HG03196 (cell line): Measurements from ENCODE around the gene SPIB.
"Not testable (repeated sequence)": the region's sequence is repeated elsewhere in the genome, so short reads cannot be mapped to it uniquely, and the experiment has no call there.

Experiments used
- ATAC-seq: cut with Tn5 transposase; IDR thresholded peaks from one replicate; pipeline ENCODE4 v1.9.1; 2021; ENCODE audit not compliant: unreplicated experiment

Gene SPIB

DNA sequence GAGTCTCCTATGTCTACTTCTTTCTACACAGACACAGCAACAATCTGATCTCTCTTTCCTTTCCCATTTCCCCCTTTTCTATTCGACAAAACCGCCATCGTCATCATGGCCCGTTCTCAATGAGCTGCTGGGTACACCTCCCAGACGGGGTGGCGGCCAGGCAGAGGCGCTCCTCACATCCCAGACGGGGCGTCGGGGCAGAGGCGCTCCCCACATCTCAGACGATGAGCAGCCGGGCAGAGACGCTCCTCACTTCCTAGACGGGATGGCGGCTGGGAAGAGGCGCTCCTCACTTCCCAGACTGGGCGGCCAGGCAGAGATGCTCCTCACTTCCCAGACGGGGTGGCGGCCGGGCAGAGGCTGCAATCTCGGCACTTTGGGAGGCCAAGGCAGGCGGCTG, 27.8 kb upstream of the SPIB start:
- not testable (repeated sequence) for ATAC-seq

- ATAC-seq = no peak
These were observed 26.0 kb upstream of the SPIB start for GRCh38 chr19:50392759-50393158.

DNA sequence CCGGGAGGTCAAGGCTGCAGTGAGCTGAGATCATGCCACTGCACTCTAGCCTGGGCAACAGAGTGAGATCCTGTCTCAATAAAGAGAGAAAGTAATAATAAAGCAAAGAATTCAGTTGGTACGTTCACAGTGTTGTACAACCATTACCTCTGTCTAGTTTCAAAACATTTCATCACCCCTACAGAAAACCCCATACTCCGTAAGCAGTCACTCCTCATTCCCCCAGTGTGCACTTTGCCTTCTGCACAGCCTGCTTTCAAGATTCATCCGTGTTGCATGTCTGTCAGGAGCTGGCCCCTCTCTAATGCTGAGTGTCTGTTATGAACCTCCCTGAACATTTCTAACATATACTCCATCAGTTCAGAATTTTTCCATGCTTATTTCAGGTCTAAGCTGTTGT, 25.1 kb upstream of the SPIB start:
- no peak for ATAC-seq

- no peak for ATAC-seq
These were observed 24.7 kb upstream of the SPIB start for GRCh38 chr19:50394017-50394416.

- no peak for ATAC-seq
These were observed 19.9 kb upstream of the SPIB start for GRCh38 chr19:50398675-50399367.

DNA sequence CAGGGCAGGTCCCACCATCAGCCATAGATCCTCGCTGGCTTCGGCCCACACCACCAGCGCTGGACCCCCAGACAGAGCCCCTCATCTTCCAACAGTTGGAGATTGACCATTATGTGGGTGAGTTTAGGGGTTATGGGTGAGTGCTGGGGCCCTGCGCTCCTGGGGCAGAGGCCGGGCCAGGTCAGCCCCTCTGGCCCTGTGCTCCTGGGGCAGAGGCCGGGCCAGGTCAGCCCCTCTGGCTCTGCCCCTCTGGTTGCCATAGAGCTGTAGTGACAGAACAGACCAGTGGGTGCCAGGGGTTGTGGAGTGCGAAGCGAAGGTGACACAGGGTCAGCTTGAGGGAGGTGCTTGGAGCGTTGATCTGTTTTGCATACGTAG, 19.4 kb upstream of the SPIB start:
- ATAC-seq = no peak

DNA sequence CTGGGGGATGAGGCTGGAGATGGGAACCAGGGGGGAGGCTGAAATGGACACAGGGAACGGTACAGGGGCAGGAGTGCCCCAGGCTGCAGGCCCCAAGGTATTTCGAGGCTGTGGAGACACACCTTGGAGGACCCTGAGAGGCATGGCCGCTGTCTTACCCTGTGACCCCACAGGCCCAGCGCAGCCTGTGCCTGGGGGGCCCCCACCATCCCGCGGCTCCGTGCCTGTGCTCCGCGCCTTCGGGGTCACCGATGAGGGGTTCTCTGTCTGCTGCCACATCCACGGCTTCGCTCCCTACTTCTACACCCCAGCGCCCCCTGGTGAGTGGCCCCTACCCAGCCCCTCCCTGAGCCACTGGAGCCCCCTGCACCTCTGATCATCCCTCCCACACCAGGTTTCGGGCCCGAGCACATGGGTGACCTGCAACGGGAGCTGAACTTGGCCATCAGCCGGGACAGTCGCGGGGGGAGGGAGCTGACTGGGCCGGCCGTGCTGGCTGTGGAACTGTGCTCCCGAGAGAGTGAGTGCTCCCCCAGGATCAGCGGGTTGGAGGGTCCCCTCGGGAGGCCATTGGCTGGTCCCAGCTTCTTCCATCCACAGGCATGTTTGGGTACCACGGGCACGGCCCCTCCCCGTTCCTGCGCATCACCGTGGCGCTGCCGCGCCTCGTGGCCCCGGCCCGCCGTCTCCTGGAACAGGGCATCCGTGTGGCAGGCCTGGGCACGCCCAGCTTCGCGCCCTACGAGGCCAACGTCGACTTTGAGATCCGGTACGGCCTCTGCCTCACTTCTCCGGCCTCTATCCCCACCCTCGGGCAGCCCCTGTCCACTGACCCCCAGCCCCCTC, 16.9 kb upstream of the SPIB start:
- ATAC-seq = no peak

DNA sequence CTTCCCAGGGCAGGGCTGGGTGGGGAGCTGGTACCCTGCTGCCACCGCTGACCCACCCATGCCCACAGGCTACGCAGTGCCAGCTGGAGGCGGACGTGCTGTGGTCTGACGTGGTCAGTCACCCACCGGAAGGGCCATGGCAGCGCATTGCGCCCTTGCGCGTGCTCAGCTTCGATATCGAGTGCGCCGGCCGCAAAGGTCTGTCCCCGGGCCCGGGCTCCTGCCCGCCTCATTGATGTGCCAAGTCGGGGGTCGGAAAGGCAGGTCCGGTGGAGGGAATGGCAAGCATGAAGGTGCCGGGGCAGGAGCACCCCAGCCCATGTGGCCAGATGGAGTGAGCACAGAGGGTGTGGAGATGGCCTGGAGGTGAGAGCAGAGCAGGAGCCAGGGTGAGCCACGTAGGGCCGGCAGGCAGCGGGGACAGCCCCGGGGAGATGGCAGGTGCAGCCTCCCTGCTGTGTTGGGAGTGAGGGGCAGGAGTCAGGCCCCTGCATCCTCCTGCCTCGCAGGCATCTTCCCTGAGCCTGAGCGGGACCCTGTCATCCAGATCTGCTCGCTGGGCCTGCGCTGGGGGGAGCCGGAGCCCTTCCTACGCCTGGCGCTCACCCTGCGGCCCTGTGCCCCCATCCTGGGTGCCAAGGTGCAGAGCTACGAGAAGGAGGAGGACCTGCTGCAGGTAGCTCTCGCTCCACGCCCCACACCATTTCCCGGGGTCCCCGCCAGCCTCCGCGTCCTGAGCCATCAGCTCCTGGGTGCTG, 16.0 kb upstream of the SPIB start:
- no peak for ATAC-seq

DNA sequence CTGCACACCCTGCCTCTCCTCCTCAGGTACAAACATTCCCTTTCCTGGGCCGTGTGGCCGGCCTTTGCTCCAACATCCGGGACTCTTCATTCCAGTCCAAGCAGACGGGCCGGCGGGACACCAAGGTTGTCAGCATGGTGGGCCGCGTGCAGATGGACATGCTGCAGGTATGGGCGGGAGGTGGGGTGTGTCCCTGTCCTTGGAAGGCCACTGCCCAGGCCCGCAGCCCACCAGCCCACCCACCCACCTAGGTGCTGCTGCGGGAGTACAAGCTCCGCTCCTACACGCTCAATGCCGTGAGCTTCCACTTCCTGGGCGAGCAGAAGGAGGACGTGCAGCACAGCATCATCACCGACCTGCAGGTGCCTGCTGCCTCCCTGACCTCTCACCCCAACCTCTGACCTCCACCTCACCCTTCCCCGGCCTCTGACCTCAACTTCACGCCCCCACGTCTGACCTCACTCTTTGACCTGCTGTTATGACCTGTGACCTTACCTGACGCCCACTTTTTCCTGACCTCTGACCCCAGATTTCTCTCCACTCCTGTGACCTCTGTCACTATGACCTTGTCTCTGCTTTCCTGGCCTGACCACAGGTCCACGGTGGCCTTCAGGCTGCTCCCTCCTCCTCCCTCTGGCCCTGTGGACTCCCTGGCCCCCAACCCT, 12.4 kb upstream of the SPIB start:
- no peak for ATAC-seq

GRCh38 chr19:50406829-50407228, 11.9 kb upstream of the SPIB start:
- ATAC-seq = no peak

DNA sequence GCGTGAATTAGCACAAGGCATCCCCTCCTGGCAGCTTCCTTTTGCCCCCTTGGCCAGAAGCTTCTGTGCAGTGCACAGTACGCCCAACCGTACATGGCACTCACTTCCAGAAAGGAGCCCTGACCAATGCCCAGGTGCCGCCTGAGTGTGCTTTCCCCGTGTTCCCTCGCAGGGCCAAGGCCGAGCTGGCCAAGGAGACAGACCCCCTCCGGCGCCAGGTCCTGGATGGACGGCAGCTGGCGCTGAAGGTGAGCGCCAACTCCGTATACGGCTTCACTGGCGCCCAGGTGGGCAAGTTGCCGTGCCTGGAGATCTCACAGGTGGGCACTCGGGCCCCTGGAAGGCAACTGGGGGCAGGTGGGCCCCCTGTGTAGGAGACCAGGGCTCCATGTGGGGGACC, 9.4 kb upstream of the SPIB start:
- ATAC-seq = no peak

DNA sequence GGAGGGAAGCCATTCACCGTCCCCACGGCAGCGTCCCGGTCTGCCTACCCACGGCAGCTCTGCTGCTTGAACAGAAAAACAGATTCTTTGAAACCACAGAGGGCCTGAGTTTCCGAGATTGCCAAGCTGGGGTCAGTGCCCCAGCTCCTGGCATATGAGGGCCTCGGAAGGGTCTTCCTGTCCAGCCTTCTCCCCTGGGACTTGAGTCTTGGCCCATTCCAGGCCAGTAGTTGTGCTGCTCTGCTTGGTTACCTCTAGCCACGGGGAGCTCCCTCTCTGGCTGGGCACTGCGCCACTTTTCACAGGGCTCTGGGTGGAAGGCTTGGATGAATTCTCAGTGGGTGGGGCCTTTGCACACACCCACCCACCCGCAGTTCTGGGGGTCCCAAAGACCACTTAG, 8.6 kb upstream of the SPIB start:
- no peak for ATAC-seq

DNA sequence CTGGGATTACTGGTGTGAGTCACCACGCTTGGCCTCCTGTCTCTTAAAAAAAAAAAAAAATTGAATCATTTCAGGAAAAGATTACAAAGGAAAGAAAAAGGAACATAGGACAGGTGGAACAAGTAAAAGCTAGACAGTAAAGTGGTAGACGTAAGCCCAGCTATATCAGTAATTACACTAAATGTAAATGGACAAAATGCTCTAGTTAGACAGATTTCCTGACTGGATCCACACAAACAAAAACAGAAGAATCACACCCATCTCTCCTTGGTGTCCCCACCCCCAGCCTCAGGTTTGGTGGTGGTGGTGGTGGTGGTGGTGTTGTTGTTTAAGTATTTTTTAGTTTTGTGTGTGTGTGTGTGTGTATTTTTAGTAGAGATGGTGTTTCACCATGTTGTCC, 6.3 kb upstream of the SPIB start:
- no peak for ATAC-seq

GRCh38 chr19:50413096-50413495, 5.6 kb upstream of the SPIB start:
- no peak for ATAC-seq

DNA sequence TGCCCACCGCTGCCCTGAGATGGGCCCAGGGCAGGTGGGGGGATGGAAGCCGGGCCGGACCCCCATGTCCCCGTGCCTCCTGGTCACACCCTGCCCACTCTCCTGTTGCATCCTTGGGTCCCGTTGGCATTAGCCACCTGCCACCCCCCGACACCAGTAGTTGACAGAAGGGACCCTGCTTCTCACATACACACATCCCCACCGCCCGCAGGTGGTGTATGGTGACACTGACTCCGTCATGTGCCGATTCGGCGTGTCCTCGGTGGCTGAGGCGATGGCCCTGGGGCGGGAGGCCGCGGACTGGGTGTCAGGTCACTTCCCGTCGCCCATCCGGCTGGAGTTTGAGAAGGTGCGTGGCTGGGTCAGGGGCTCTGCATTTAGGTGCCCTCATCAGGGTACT, 5.2 kb upstream of the SPIB start:
- no peak for ATAC-seq

DNA sequence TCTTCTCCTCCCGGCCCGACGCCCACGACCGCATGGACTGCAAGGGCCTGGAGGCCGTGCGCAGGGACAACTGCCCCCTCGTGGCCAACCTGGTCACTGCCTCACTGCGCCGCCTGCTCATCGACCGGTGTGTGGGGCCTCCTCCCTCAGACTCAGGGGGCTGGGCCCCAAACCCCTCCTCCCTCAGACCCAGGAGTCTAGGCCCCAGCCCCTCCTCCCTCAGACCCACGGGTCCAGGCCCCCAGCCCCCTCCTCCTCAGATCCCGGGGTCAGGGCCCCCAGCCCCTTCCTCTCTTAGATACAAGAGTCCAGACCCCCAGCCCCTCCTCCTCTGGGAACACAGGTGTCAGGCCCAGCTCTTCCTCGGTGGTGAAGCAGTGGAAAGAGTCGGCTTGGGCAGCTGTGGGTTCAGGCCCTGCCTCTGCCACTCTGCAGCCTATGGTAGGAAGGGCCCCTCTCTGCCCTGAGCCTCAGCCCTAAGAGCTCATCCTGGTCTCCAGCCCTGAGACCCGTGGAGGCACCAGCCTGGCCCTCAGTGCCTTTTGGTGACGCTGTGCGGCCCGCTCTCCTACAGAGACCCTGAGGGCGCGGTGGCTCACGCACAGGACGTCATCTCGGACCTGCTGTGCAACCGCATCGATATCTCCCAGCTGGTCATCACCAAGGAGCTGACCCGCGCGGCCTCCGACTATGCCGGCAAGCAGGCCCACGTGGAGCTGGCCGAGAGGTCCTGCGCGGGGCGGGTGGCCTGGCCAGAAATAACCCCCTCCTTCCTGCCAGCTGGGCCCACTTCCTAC, 3.7 kb upstream of the SPIB start:
- ATAC-seq = no peak

GRCh38 chr19:50415661-50416033, 3.1 kb upstream of the SPIB start:
- ATAC-seq = peak; percentile 29

DNA sequence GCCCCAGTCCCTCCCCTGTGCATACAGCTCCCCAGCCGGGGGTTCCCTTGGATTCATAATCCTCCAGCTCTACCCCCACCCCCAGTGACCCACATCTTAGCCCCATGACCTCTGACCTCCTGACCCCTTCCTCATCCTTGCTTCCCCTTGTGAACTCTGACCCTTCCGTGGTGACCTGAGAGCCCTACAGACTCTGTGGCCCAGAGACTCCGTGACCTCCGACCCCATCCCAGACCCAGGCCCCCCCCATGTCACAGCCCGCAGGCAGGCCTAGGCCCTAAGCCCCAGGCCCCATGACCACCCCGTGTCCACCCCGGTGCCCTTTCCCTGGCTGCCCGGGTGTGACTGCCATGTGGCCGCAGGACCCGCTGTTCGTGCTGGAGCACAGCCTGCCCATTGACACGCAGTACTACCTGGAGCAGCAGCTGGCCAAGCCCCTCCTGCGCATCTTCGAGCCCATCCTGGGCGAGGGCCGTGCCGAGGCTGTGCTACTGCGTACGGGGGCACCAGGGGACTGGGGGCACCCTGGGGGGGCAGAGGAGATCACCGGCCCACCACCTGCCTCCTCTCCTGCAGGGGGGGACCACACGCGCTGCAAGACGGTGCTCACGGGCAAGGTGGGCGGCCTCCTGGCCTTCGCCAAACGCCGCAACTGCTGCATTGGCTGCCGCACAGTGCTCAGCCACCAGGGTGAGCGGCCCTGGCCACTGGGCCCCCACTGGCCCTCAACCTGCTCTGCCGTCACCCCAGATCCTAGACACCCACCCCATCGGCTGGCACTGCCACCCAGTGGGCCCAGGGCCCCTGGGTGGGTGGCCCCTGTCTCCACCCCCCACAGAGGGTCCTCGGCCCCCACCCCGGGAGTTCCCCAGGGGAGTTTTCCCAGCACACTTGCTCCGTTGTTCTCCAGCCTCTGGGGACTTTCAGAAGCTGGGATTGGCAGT, 2.4 kb upstream of the SPIB start:
- ATAC-seq = no peak
